GM12891 (cell line): ENCODE results near the gene CCDC134.

Experiments
- POLR2A ChIP-seq: IDR thresholded peaks from 2 replicates; pipeline ENCODE4 v1.6.1; 2011; ENCODE audit warnings: low read depth, low read length, control low read depth
- POLR2AphosphoS5 ChIP-seq: IDR thresholded peaks from 2 replicates; pipeline ENCODE4 v1.6.1; 2011; ENCODE audit warnings: low read depth, low read length, control low read depth
- POU2F2 ChIP-seq: IDR thresholded peaks from 2 replicates; pipeline ENCODE4 v1.6.1; 2011; ENCODE audit warnings: low read depth, mild to moderate bottlenecking, control low read depth, low read length, moderate library complexity
- SPI1 ChIP-seq: IDR thresholded peaks from 2 replicates; pipeline ENCODE4 v1.6.1; 2011; ENCODE audit warnings: low read depth, low read length, control low read depth
- TAF1 ChIP-seq: IDR thresholded peaks from 2 replicates; pipeline ENCODE4 v1.6.1; 2011; ENCODE audit warnings: low read depth, low read length, control low read depth

DNA sequence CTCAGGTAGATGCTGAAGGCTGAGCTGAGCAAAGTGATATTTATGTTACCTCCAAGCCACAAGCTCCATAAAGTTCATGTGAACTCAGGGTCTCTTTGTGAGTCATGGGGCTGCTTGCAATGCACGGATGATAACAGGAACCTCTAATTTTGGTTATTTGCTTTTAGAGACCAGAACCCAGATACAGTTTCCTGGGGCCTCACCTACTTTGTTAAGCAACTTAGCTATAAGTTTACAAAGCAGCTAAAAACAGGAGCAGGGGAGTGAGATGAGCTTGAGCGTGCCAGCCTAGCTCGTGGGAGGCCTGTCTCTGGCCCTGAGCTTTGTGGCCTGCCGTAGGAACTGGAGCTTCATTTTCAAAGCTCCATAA, 61.7 kb downstream of the CCDC134 start:
- TF ChIP-seq POLR2AphosphoS5 (peak; percentile 78; the same call in 1 of the 2 replicates), POLR2A (no peak; the same call in 1 of the 2 replicates), TAF1 (no peak), POU2F2 (peak; percentile 77), SPI1 (no peak)
